ENCODE data around the gene HACD2.

The HACD2 gene

DNA sequence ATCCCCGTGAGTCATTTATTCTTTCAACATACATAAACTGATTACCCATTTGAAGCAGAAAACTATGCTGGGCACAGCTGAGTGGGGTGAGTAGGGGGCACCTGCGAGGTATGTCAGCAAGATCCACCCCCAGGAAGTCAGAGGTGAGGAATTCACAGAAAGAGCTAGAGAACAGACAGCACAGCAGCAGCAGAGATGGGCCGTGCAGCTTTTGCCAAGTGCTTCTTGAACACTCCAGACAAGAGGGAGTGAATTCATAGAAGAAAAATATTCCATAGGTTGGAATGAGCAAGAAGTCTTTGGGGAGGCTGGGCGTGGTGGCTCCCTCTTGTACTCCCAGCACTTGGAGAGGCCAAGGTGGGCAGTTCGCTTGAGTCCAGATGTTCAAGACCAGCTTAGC is 126.6 kb downstream of the HACD2 start:
- 76% methylated on average over 4 of the region's 5 CpGs for WGBS
- Histone ChIP-seq H4K91ac (ENCODE audit: low read length) (no peak overlapping the region), H4K8ac (ENCODE audit: low read length) (no peak overlapping the region), H3K9me3 (ENCODE audit: control insufficient read depth, low read length) (no peaks in the 10 kb centered on the region), H3K18ac (ENCODE audit: low read depth in 1 of 2, low read length in 2 of 2) (no peak overlapping the region), H3K36me3 (ENCODE audit: control insufficient read depth in 1 of 2, insufficient read depth in 2 of 2, low read depth in 1 of 2, low read length in 2 of 2) (no peaks in the 10 kb centered on the region), H3K79me1 (replicated peaks; ENCODE audit: low read length, poor library complexity, severe bottlenecking) (no peaks in the 10 kb centered on the region), H3K4ac (ENCODE audit: low read depth in 1 of 2, low read length in 2 of 2) (no peak overlapping the region), H3K27me3 (ENCODE audit: control insufficient read depth in 1 of 2, insufficient read depth in 1 of 2, low read length in 2 of 2) (peaks cover 74 to 79% of the 10 kb centered on the region in 2 experiments), H2BK15ac (ENCODE audit: low read depth, poor library complexity, severe bottlenecking) (no peak overlapping the region), H3K4me2 (ENCODE audit: low read length, poor library complexity, severe bottlenecking) (no peak overlapping the region), H2BK5ac (ENCODE audit: low read depth, low read length, poor library complexity, severe bottlenecking) (no peak overlapping the region), H2BK12ac (ENCODE audit: low read length in 2 of 2) (no peak overlapping the region), H3K9ac (ENCODE audit: low read length) (no peak overlapping the region), H3K23ac (ENCODE audit: low read length in 2 of 2) (no peak overlapping the region), H3K27ac (ENCODE audit: low read length, poor library complexity, severe bottlenecking) (no peak overlapping the region), H3K14ac (ENCODE audit: low read length in 2 of 2) (no peak overlapping the region), H3K4me1 (ENCODE audit: control insufficient read depth, insufficient read depth, low read depth, low read length) (no peaks in the 10 kb centered on the region), H2BK120ac (ENCODE audit: low read depth, low read length) (no peak overlapping the region), H2AK5ac (ENCODE audit: low read length, severe bottlenecking) (no peak overlapping the region), H3K4me3 (ENCODE audit: insufficient read depth in 1 of 2, low read depth in 1 of 2, low read length in 2 of 2) (no peak overlapping the region), H2AFZ (ENCODE audit: low read depth, low read length) (no peak overlapping the region)
- DNase-seq = no peak

DNA sequence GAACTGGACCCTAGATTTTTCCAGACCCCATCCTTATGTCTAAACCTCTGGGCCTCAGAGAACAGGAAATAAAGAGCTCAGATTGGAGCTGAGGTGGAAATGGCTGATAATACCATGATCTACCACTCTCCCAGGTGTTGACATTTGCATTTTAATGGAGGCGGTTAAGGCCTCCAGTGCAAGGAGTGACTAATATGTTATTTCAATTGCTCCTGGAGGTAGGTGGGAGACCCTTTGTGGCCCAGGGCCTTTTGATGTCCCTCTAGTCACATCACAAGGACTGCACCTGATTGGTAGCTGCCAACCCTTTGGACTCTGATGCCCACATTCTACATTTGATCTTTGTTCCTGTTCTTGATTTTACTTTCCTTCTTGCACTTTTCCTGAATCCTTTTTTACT is 127.0 kb downstream of the HACD2 start:
- Histone ChIP-seq H3K36me3 (ENCODE audit: control insufficient read depth in 1 of 2, insufficient read depth in 2 of 2, low read depth in 1 of 2, low read length in 2 of 2) (no peaks in the 10 kb centered on the region), H3K9ac (ENCODE audit: low read length) (no peak overlapping the region), H2AFZ (ENCODE audit: low read depth, low read length) (no peak overlapping the region), H3K4me2 (ENCODE audit: low read length, poor library complexity, severe bottlenecking) (no peak overlapping the region), H2BK5ac (ENCODE audit: low read depth, low read length, poor library complexity, severe bottlenecking) (no peak overlapping the region), H2BK12ac (ENCODE audit: low read length in 2 of 2) (no peak overlapping the region), H4K8ac (ENCODE audit: low read length) (no peak overlapping the region), H3K18ac (ENCODE audit: low read depth in 1 of 2, low read length in 2 of 2) (no peak overlapping the region), H3K27me3 (ENCODE audit: control insufficient read depth in 1 of 2, insufficient read depth in 1 of 2, low read length in 2 of 2) (peaks cover 73 to 79% of the 10 kb centered on the region in 2 experiments), H3K27ac (ENCODE audit: low read length, poor library complexity, severe bottlenecking) (no peak overlapping the region), H3K23ac (ENCODE audit: low read length in 2 of 2) (no peak overlapping the region), H3K9me3 (ENCODE audit: control insufficient read depth, low read length) (no peaks in the 10 kb centered on the region), H3K4ac (ENCODE audit: low read depth in 1 of 2, low read length in 2 of 2) (no peak overlapping the region), H3K79me1 (replicated peaks; ENCODE audit: low read length, poor library complexity, severe bottlenecking) (no peaks in the 10 kb centered on the region), H3K4me1 (ENCODE audit: control insufficient read depth, insufficient read depth, low read depth, low read length) (no peaks in the 10 kb centered on the region), H2BK120ac (ENCODE audit: low read depth, low read length) (no peak overlapping the region), H2AK5ac (ENCODE audit: low read length, severe bottlenecking) (no peak overlapping the region), H2BK15ac (ENCODE audit: low read depth, poor library complexity, severe bottlenecking) (no peak overlapping the region), H3K4me3 (ENCODE audit: insufficient read depth in 1 of 2, low read depth in 1 of 2, low read length in 2 of 2) (no peak overlapping the region), H3K14ac (ENCODE audit: low read length in 2 of 2) (peak overlapping the region in 1 of 2 experiments; percentile 15), H4K91ac (ENCODE audit: low read length) (no peak overlapping the region)
- no peak for DNase-seq
- 67% methylated on average over 1 of the region's 1 CpG for WGBS

DNA sequence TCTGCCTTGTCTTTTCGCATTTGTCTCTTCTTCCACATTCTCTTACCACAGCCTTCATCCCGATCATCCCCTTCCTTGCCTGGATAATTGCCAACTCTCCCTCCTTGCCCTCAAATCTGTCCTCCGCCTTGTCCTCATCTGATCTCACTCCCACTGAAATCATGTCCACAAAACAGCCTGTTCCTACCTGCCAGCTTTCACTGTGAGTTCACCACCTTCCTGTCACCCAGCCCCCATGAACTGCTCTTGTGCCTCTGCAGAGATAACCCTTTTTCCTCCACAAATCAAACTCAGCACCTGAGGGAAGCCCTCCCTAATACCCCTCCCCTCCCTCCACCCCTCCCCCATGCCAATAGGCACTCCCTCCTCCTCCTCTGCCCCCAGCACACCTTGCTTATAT is 131.2 kb downstream of the HACD2 start:
- no peak overlapping the region for H3K9ac ChIP-seq (ENCODE audit: low read length)
- peaks cover 74 to 75% of the 10 kb centered on the region in 2 experiments for H3K27me3 ChIP-seq (ENCODE audit: control insufficient read depth in 1 of 2, insufficient read depth in 1 of 2, low read length in 2 of 2)
- no peak overlapping the region for H4K8ac ChIP-seq (ENCODE audit: low read length)
- H3K4me3 ChIP-seq (ENCODE audit: insufficient read depth in 1 of 2, low read depth in 1 of 2, low read length in 2 of 2) = no peak overlapping the region
- H2BK5ac ChIP-seq (ENCODE audit: low read depth, low read length, poor library complexity, severe bottlenecking) = no peak overlapping the region
- H3K27ac ChIP-seq (ENCODE audit: low read length, poor library complexity, severe bottlenecking) = no peak overlapping the region
- WGBS = 82% methylated on average over 3 of the region's 3 CpGs
- H3K4me2 ChIP-seq (ENCODE audit: low read length, poor library complexity, severe bottlenecking) = no peak overlapping the region
- H3K23ac ChIP-seq (ENCODE audit: low read length in 2 of 2) = no peak overlapping the region
- H2BK120ac ChIP-seq (ENCODE audit: low read depth, low read length) = no peak overlapping the region
- H3K14ac ChIP-seq (ENCODE audit: low read length in 2 of 2) = no peak overlapping the region
- H2BK12ac ChIP-seq (ENCODE audit: low read length in 2 of 2) = no peak overlapping the region
- H3K4ac ChIP-seq (ENCODE audit: low read depth in 1 of 2, low read length in 2 of 2) = no peak overlapping the region
- DNase-seq = no peak
- no peaks in the 10 kb centered on the region for H3K9me3 ChIP-seq (ENCODE audit: control insufficient read depth, low read length)
- no peak overlapping the region for H4K91ac ChIP-seq (ENCODE audit: low read length)
- H3K79me1 ChIP-seq (replicated peaks; ENCODE audit: low read length, poor library complexity, severe bottlenecking) = no peaks in the 10 kb centered on the region
- peaks cover 13% of the 10 kb centered on the region for H3K4me1 ChIP-seq (ENCODE audit: control insufficient read depth, insufficient read depth, low read depth, low read length)
- no peak overlapping the region for H2AFZ ChIP-seq (ENCODE audit: low read depth, low read length)
- H2AK5ac ChIP-seq (ENCODE audit: low read length, severe bottlenecking) = no peak overlapping the region
- no peak overlapping the region for H2BK15ac ChIP-seq (ENCODE audit: low read depth, poor library complexity, severe bottlenecking)
- no peaks in the 10 kb centered on the region for H3K36me3 ChIP-seq (ENCODE audit: control insufficient read depth in 1 of 2, insufficient read depth in 2 of 2, low read depth in 1 of 2, low read length in 2 of 2)
- no peak overlapping the region for H3K18ac ChIP-seq (ENCODE audit: low read depth in 1 of 2, low read length in 2 of 2)

DNA sequence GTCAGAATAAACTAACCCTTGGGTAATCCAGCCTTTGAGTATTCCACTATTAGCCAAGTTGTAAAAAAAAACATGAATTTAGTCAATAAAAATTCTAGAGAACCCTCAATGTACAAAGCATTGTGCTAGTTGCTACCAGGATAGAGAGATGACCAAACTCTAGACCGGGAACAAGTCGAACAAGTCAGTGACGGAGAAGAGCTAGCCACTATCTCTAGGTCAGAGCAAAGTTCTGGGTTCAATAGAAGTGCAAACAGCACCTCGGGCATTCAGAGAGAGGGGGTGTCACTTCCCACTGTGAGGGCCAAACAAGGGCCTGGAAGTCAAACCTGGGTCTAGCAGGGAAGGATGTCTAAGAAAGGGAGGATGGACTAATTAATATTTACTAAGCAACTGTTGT is 133.7 kb downstream of the HACD2 start:
- DNase-seq = no peak
- no peak overlapping the region for H3K23ac ChIP-seq (ENCODE audit: low read length in 2 of 2)
- H3K27me3 ChIP-seq (ENCODE audit: control insufficient read depth in 1 of 2, insufficient read depth in 1 of 2, low read length in 2 of 2) = peaks cover 68 to 75% of the 10 kb centered on the region in 2 experiments
- no peak overlapping the region for H3K18ac ChIP-seq (ENCODE audit: low read depth in 1 of 2, low read length in 2 of 2)
- no peaks in the 10 kb centered on the region for H3K79me1 ChIP-seq (replicated peaks; ENCODE audit: low read length, poor library complexity, severe bottlenecking)
- H3K4me3 ChIP-seq (ENCODE audit: insufficient read depth in 1 of 2, low read depth in 1 of 2, low read length in 2 of 2) = no peak overlapping the region
- H3K4ac ChIP-seq (ENCODE audit: low read depth in 1 of 2, low read length in 2 of 2) = no peak overlapping the region
- H3K9me3 ChIP-seq (ENCODE audit: control insufficient read depth, low read length) = no peaks in the 10 kb centered on the region
- no peak overlapping the region for H3K9ac ChIP-seq (ENCODE audit: low read length)
- no peak overlapping the region for H3K4me2 ChIP-seq (ENCODE audit: low read length, poor library complexity, severe bottlenecking)
- no peak overlapping the region for H2BK5ac ChIP-seq (ENCODE audit: low read depth, low read length, poor library complexity, severe bottlenecking)
- H2BK15ac ChIP-seq (ENCODE audit: low read depth, poor library complexity, severe bottlenecking) = no peak overlapping the region
- H2AFZ ChIP-seq (ENCODE audit: low read depth, low read length) = no peak overlapping the region
- H4K91ac ChIP-seq (ENCODE audit: low read length) = no peak overlapping the region
- H3K14ac ChIP-seq (ENCODE audit: low read length in 2 of 2) = no peak overlapping the region
- no peak overlapping the region for H2BK120ac ChIP-seq (ENCODE audit: low read depth, low read length)
- 81% methylated on average over 4 of the region's 4 CpGs for WGBS
- no peaks in the 10 kb centered on the region for H3K36me3 ChIP-seq (ENCODE audit: control insufficient read depth in 1 of 2, insufficient read depth in 2 of 2, low read depth in 1 of 2, low read length in 2 of 2)
- H2AK5ac ChIP-seq (ENCODE audit: low read length, severe bottlenecking) = no peak overlapping the region
- no peak overlapping the region for H3K27ac ChIP-seq (ENCODE audit: low read length, poor library complexity, severe bottlenecking)
- H3K4me1 ChIP-seq (ENCODE audit: control insufficient read depth, insufficient read depth, low read depth, low read length) = peaks cover 20% of the 10 kb centered on the region
- H2BK12ac ChIP-seq (ENCODE audit: low read length in 2 of 2) = no peak overlapping the region
- no peak overlapping the region for H4K8ac ChIP-seq (ENCODE audit: low read length)

All from mesenchymal stem cell (in vitro differentiated cells and primary cell).